ENCODE measurements around the gene TRAFD1.

TRAFD1 gene

DNA sequence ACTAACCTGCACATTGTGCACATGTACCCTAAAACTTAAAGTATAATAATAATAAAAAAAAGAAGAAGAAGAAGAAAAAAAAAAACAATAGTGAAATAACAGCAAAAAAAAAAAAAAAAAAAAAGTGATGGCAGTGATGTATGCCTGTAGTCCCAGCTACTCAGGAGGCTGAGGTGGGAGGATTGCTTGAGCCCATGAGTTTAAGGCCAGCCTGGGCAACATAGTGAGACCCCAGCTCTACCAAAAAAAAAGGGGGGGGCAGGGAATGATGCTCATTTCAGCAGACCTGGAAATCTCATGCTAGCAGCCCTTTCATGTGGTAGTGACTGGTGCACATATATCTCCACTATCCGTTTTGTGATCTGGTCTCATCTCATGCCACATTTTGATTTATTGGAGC, 20.8 kb downstream of the TRAFD1 start:
- Histone ChIP-seq H3K27ac (ENCODE audit: low read length) (no peak overlapping the region), H4K20me1 (ENCODE audit: insufficient read depth, low read length) (no peaks in the 10 kb centered on the region; the same call in 1 of the 2 replicates), H3K4me2 (ENCODE audit: low read length) (no peak overlapping the region), H3K4me1 (ENCODE audit: low read length) (peaks cover 15% of the 10 kb centered on the region), H2AFZ (ENCODE audit: low read depth, low read length) (no peak overlapping the region), H3K36me3 (replicated peaks; ENCODE audit: low read depth, low read length) (peaks cover 59% of the 10 kb centered on the region), H3K79me2 (ENCODE audit: low read length) (0 out of 2 replicates have a peak, but pooled peaks cover 2% of the 10 kb centered on the region), H3K4me3 (ENCODE audit: low read length) (no peak overlapping the region), H3K9me3 (ENCODE audit: insufficient read depth, low read length) (no peaks in the 10 kb centered on the region), H3K9ac (ENCODE audit: low read length) (no peak overlapping the region), H3K27me3 (ENCODE audit: low read depth, low read length) (no peaks in the 10 kb centered on the region)
- TF ChIP-seq EZH2phosphoT487 (IDR thresholded peaks at IDR 0.05; ENCODE audit: low read depth), result no peak
- TF ChIP-seq, protein P1, sequence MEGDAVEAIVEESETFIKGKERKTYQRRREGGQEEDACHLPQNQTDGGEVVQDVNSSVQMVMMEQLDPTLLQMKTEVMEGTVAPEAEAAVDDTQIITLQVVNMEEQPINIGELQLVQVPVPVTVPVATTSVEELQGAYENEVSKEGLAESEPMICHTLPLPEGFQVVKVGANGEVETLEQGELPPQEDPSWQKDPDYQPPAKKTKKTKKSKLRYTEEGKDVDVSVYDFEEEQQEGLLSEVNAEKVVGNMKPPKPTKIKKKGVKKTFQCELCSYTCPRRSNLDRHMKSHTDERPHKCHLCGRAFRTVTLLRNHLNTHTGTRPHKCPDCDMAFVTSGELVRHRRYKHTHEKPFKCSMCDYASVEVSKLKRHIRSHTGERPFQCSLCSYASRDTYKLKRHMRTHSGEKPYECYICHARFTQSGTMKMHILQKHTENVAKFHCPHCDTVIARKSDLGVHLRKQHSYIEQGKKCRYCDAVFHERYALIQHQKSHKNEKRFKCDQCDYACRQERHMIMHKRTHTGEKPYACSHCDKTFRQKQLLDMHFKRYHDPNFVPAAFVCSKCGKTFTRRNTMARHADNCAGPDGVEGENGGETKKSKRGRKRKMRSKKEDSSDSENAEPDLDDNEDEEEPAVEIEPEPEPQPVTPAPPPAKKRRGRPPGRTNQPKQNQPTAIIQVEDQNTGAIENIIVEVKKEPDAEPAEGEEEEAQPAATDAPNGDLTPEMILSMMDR (IDR thresholded peaks at IDR 0.05; ENCODE audit: low read depth, low read length), result no peak

DNA sequence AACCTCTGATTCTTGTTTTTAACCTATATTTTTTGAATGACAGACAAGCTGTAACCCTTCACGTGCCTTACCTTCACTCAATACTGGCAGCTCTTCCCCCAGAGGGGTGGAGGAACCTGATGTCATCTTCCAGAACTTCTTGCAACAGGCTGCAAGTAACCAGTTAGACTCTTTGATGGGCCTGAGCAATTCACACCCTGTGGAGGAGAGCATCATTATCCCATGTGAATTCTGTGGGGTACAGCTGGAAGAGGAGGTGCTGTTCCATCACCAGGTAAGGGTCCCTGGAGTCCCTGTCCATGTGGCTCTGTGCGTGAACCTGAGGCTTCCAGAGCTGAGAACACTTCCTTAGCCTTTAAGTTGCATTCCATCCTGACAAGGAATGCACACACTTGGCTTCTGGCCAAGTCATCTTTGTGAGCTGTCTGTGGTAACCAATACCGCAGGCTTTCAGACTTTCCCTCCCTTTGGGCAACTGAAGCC, 22.7 kb downstream of the TRAFD1 start:
- Histone ChIP-seq H4K20me1 (ENCODE audit: insufficient read depth, low read length) (peaks cover 7% of the 10 kb centered on the region), H3K4me3 (ENCODE audit: low read length) (no peak overlapping the region), H3K36me3 (replicated peaks; ENCODE audit: low read depth, low read length) (peaks cover 65% of the 10 kb centered on the region), H3K4me1 (ENCODE audit: low read length) (peaks cover 15% of the 10 kb centered on the region), H2AFZ (ENCODE audit: low read depth, low read length) (no peak overlapping the region), H3K9ac (ENCODE audit: low read length) (no peak overlapping the region), H3K9me3 (ENCODE audit: insufficient read depth, low read length) (no peaks in the 10 kb centered on the region), H3K27me3 (ENCODE audit: low read depth, low read length) (no peaks in the 10 kb centered on the region), H3K27ac (ENCODE audit: low read length) (no peak overlapping the region; the same call in 1 of the 2 replicates), H3K4me2 (ENCODE audit: low read length) (no peak overlapping the region), H3K79me2 (ENCODE audit: low read length) (0 out of 2 replicates have a peak, but pooled peaks cover 2% of the 10 kb centered on the region)
- TF ChIP-seq, protein P1 (IDR thresholded peaks at IDR 0.05; ENCODE audit: low read depth, low read length), result no peak
- no peak for TF ChIP-seq EZH2phosphoT487 (IDR thresholded peaks at IDR 0.05; ENCODE audit: low read depth)

DNA sequence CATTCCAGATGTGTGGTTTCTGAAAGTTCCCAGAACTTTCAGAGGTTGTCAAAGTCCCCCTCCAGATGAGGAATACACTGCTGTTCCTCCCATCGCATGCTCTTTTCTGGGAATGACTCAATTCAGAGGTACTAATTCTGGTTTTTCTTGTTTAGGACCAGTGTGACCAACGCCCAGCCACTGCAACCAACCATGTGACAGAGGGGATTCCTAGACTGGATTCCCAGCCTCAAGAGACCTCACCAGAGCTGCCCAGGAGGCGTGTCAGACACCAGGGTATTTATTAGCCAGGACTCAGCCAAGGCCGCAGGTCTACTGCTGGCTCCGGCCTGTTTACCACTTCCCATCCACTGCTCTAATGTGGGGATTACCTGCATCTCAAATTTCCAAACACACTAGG, 24.2 kb downstream of the TRAFD1 start:
- Histone ChIP-seq H3K79me2 (ENCODE audit: low read length) (0 out of 2 replicates have a peak, but pooled peaks cover 2% of the 10 kb centered on the region), H3K9ac (ENCODE audit: low read length) (no peak overlapping the region), H3K4me3 (ENCODE audit: low read length) (no peak overlapping the region), H4K20me1 (ENCODE audit: insufficient read depth, low read length) (peaks cover 13% of the 10 kb centered on the region), H3K4me1 (ENCODE audit: low read length) (peaks cover 15% of the 10 kb centered on the region), H3K9me3 (ENCODE audit: insufficient read depth, low read length) (no peaks in the 10 kb centered on the region), H3K4me2 (ENCODE audit: low read length) (no peak overlapping the region), H3K27me3 (ENCODE audit: low read depth, low read length) (no peaks in the 10 kb centered on the region), H3K27ac (ENCODE audit: low read length) (no peak overlapping the region), H3K36me3 (replicated peaks; ENCODE audit: low read depth, low read length) (peaks cover 68% of the 10 kb centered on the region), H2AFZ (ENCODE audit: low read depth, low read length) (no peak overlapping the region)
- TF ChIP-seq, protein P1 (IDR thresholded peaks at IDR 0.05; ENCODE audit: low read depth, low read length), result no peak
- no peak for TF ChIP-seq EZH2phosphoT487 (IDR thresholded peaks at IDR 0.05; ENCODE audit: low read depth)

DNA sequence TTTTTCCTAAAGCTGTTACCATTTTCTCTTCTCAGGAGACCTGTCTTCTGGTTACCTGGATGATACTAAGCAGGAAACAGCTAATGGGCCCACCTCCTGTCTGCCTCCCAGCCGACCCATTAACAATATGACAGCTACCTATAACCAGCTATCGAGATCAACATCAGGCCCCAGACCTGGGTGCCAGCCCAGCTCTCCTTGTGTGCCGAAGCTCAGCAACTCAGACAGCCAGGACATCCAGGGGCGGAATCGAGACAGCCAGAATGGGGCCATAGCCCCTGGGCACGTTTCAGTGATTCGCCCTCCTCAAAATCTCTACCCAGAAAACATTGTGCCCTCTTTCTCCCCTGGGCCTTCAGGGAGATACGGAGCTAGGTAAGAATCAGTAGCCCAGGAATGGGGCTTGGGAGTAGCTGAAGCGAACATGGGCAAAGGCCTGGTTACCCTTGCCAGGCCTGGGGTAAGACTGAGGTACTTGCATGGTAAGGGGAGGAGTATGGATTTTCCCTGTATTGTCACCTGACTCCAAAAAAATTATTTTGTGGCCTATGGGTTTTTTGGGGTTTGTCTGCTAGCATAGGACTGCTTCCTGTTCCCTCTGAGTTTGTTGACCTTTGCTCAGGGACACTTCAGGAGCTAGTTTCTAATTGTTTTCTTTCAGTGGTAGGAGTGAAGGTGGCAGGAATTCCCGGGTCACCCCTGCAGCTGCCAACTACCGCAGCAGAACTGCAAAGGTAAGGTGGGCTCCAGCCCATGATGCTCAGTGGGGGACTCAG, 26.6 kb downstream of the TRAFD1 start:
- Histone ChIP-seq H3K27ac (ENCODE audit: low read length) (no peak overlapping the region), H3K9ac (ENCODE audit: low read length) (no peak overlapping the region), H2AFZ (ENCODE audit: low read depth, low read length) (no peak overlapping the region), H3K4me2 (ENCODE audit: low read length) (no peak overlapping the region), H3K79me2 (ENCODE audit: low read length) (no peaks in the 10 kb centered on the region), H3K4me3 (ENCODE audit: low read length) (no peak overlapping the region), H4K20me1 (ENCODE audit: insufficient read depth, low read length) (peaks cover 13% of the 10 kb centered on the region), H3K27me3 (ENCODE audit: low read depth, low read length) (no peaks in the 10 kb centered on the region), H3K9me3 (ENCODE audit: insufficient read depth, low read length) (no peaks in the 10 kb centered on the region), H3K4me1 (ENCODE audit: low read length) (peaks cover 6% of the 10 kb centered on the region), H3K36me3 (replicated peaks; ENCODE audit: low read depth, low read length) (peaks cover 50% of the 10 kb centered on the region)
- no peak for TF ChIP-seq EZH2phosphoT487 (IDR thresholded peaks at IDR 0.05; ENCODE audit: low read depth)
- TF ChIP-seq, protein P1 (IDR thresholded peaks at IDR 0.05; ENCODE audit: low read depth, low read length), result no peak
